ENCODE measurements around the gene SORCS3. TPM values are rescaled to one million over a fixed set of nuclear protein-coding genes. Genes with fewer than 3 reads are reported as not detected.

The SORCS3 gene
- total RNA-seq, 1 experiment from 2014 or later: not detected

DNA sequence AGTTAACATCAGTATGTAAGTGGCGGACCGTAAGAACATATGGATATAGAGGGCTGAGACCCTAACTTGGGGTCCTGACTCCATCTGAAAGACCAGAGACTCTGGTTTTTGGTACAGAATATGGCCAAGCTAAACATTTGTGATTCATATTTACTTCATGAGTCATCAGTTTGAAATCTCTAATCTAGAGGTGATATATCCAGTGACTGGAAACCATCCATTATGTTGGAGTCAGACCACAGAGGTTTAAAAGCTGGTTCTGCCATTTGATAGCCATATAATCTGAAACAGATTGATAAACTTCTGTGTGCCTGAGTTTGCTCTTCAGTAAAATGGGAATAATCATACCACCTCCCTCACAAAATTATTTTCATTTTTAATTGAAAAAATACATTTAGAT, 505.3 kb downstream of the SORCS3 start:
- RAD21 ChIA-PET (ENCODE audit: low non-redundant PET in 1 of 2, low total read pairs in 2 of 2, uncharacterized antibody in 2 of 2, unreplicated experiment in 2 of 2): no interaction called here
- no peak overlapping the region for H2AFZ ChIP-seq (ENCODE audit: low read depth, low read length, poor library complexity, severe bottlenecking)
- no peaks in the 10 kb centered on the region for H3K4me1 ChIP-seq (ENCODE audit: control insufficient read depth in 1 of 2, insufficient read depth in 2 of 2, low read length in 2 of 2)
- POLR2A ChIA-PET: no interaction called here
- H3K27ac ChIP-seq (ENCODE audit: low read depth, low read length): no peak overlapping the region
- no peaks in the 10 kb centered on the region for H4K20me1 ChIP-seq (ENCODE audit: insufficient read depth)
- H3K9me2 ChIP-seq (ENCODE audit: insufficient read depth): no peaks in the 10 kb centered on the region
- intact Hi-C loops (cut with micrococcal nuclease): no loop called here
- H3K4me2 ChIP-seq (ENCODE audit: low read length): no peak overlapping the region
- DNase-seq (ENCODE audit: low read depth, low spot score): no peak
- H3K9me3 ChIP-seq (ENCODE audit: control insufficient read depth in 1 of 2, insufficient read depth in 1 of 2, low read depth in 1 of 2, low read length in 2 of 2): no peaks in the 10 kb centered on the region; a peak in 2 of 4 replicates
- H3K79me2 ChIP-seq (ENCODE audit: insufficient read depth, low read length): no peaks in the 10 kb centered on the region
- TF ChIP-seq POLR2AphosphoS5 (IDR thresholded peaks at IDR 0.05; ENCODE audit: low read depth, low read length): no peak
- TF ChIP-seq ELF1 (IDR thresholded peaks at IDR 0.05; ENCODE audit: borderline replicate concordance, low read depth): no peak
- no peaks in the 10 kb centered on the region for H3K36me3 ChIP-seq (ENCODE audit: control insufficient read depth in 1 of 2, insufficient read depth in 2 of 2, low read length in 2 of 2)
- H3K27me3 ChIP-seq (ENCODE audit: insufficient read depth, low read length): no peaks in the 10 kb centered on the region
- no TSS peak for BruUV-seq (replicated peaks)
- ATAC-seq: no peak
- CTCF ChIA-PET: no interaction called here
- H3K9ac ChIP-seq (ENCODE audit: low read length): no peak overlapping the region
- H3K4me3 ChIP-seq (replicated peaks in 1 of 2; ENCODE audit: low read depth in 1 of 2, low read length in 2 of 2): no peak overlapping the region

DNA sequence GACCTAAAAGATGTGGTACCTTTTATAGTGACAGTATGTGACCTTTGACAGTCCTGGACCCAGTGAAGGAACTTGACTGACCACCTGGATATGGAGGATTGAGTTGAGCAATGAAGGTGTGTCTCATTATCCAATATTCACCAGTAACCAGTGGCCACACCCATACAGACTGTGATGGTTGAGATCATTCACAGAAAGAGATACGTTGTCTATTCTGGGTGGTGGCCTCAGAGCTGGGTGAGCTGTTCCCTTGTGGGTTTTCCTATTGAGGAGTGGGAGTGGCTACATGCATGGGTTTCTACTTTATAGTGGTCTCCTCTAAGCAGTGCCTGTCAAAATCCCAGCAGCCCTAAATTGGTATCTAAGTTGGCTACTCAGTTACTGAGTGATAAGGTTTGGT, 507.4 kb downstream of the SORCS3 start:
- intact Hi-C loops (cut with micrococcal nuclease): no loop called here
- no peaks in the 10 kb centered on the region; a peak in 1 of 4 replicates for H3K9me3 ChIP-seq (ENCODE audit: control insufficient read depth in 1 of 2, insufficient read depth in 1 of 2, low read depth in 1 of 2, low read length in 2 of 2)
- no TSS peak for BruUV-seq (replicated peaks)
- H3K27ac ChIP-seq (ENCODE audit: low read depth, low read length): no peak overlapping the region
- no peak overlapping the region for H3K9ac ChIP-seq (ENCODE audit: low read length)
- H3K79me2 ChIP-seq (ENCODE audit: insufficient read depth, low read length): no peaks in the 10 kb centered on the region
- no peak overlapping the region for H2AFZ ChIP-seq (ENCODE audit: low read depth, low read length, poor library complexity, severe bottlenecking)
- TF ChIP-seq SRF (IDR thresholded peaks at IDR 0.05; ENCODE audit: low read depth) (no peak), ELF1 (IDR thresholded peaks at IDR 0.05; ENCODE audit: borderline replicate concordance, low read depth) (no peak)
- H3K27me3 ChIP-seq (ENCODE audit: insufficient read depth, low read length): no peaks in the 10 kb centered on the region
- H3K4me1 ChIP-seq (ENCODE audit: control insufficient read depth in 1 of 2, insufficient read depth in 2 of 2, low read length in 2 of 2): no peaks in the 10 kb centered on the region
- ATAC-seq: no peak
- no peaks in the 10 kb centered on the region for H3K36me3 ChIP-seq (ENCODE audit: control insufficient read depth in 1 of 2, insufficient read depth in 2 of 2, low read length in 2 of 2)
- ChIA-PET CTCF (no interaction called here), POLR2A (no interaction called here), RAD21 (ENCODE audit: low non-redundant PET in 1 of 2, low total read pairs in 2 of 2, uncharacterized antibody in 2 of 2, unreplicated experiment in 2 of 2) (no interaction called here)
- H4K20me1 ChIP-seq (ENCODE audit: insufficient read depth): no peaks in the 10 kb centered on the region
- no peak overlapping the region for H3K4me3 ChIP-seq (replicated peaks in 1 of 2; ENCODE audit: low read depth in 1 of 2, low read length in 2 of 2)
- H3K9me2 ChIP-seq (ENCODE audit: insufficient read depth): no peaks in the 10 kb centered on the region
- H3K4me2 ChIP-seq (ENCODE audit: low read length): no peak overlapping the region
- no peak for DNase-seq (ENCODE audit: low read depth, low spot score)

DNA sequence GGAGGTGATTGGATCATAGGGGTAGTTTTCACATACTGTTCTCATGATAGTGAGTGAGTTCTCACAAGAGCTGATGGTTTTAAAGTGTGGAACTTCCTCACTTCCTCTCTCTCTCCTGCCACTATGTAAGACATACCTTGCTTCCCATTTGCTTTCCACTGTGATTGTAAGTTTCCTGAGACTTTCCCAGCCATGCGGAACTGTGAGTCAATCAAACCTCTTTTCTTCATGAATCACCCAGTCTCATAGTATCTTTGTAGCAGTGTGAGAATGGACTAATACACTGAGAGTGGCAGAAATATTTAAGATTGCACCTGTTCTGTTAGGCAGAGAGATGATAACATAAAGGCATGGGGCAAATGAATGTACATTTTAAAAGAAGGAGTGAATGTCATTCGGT, 507.8 kb downstream of the SORCS3 start:
- BruUV-seq (replicated peaks): no TSS peak
- no peaks in the 10 kb centered on the region for H3K79me2 ChIP-seq (ENCODE audit: insufficient read depth, low read length)
- RAD21 ChIA-PET (ENCODE audit: low non-redundant PET in 1 of 2, low total read pairs in 2 of 2, uncharacterized antibody in 2 of 2, unreplicated experiment in 2 of 2): no interaction called here
- H4K20me1 ChIP-seq (ENCODE audit: insufficient read depth): no peaks in the 10 kb centered on the region
- no peaks in the 10 kb centered on the region for H3K27me3 ChIP-seq (ENCODE audit: insufficient read depth, low read length)
- intact Hi-C loops (cut with micrococcal nuclease): no loop called here
- no peak overlapping the region for H3K4me3 ChIP-seq (replicated peaks in 1 of 2; ENCODE audit: low read depth in 1 of 2, low read length in 2 of 2)
- no peaks in the 10 kb centered on the region for H3K4me1 ChIP-seq (ENCODE audit: control insufficient read depth in 1 of 2, insufficient read depth in 2 of 2, low read length in 2 of 2)
- H3K27ac ChIP-seq (ENCODE audit: low read depth, low read length): no peak overlapping the region
- no peak overlapping the region for H3K9ac ChIP-seq (ENCODE audit: low read length)
- H3K9me3 ChIP-seq (ENCODE audit: control insufficient read depth in 1 of 2, insufficient read depth in 1 of 2, low read depth in 1 of 2, low read length in 2 of 2): no peaks in the 10 kb centered on the region; a peak in 1 of 4 replicates
- no peaks in the 10 kb centered on the region for H3K9me2 ChIP-seq (ENCODE audit: insufficient read depth)
- H3K4me2 ChIP-seq (ENCODE audit: low read length): no peak overlapping the region
- no peak for DNase-seq (ENCODE audit: low read depth, low spot score)
- CTCF ChIA-PET: no interaction called here
- no peak for TF ChIP-seq SIN3A (IDR thresholded peaks at IDR 0.05; ENCODE audit: low read depth)
- TF ChIP-seq POLR2AphosphoS5 (IDR thresholded peaks at IDR 0.05; ENCODE audit: low read depth, low read length): no peak
- no peaks in the 10 kb centered on the region for H3K36me3 ChIP-seq (ENCODE audit: control insufficient read depth in 1 of 2, insufficient read depth in 2 of 2, low read length in 2 of 2)
- no peak overlapping the region for H2AFZ ChIP-seq (ENCODE audit: low read depth, low read length, poor library complexity, severe bottlenecking)
- no peak for ATAC-seq
- POLR2A ChIA-PET: no interaction called here
